Erythroblast (primary cell): ENCODE measurements around the gene TPRG1L.

ENCODE experiments used
- GATA1 ChIP-seq: IDR thresholded peaks from 2 replicates; pipeline ENCODE4 v1.6.1; 2011; ENCODE audit warnings: low read depth, mild to moderate bottlenecking, control low read depth, low read length, moderate library complexity
- POLR2A ChIP-seq: IDR thresholded peaks from 2 replicates; pipeline ENCODE4 v1.6.1; 2011; ENCODE audit warnings: mild to moderate bottlenecking, low read length

DNA sequence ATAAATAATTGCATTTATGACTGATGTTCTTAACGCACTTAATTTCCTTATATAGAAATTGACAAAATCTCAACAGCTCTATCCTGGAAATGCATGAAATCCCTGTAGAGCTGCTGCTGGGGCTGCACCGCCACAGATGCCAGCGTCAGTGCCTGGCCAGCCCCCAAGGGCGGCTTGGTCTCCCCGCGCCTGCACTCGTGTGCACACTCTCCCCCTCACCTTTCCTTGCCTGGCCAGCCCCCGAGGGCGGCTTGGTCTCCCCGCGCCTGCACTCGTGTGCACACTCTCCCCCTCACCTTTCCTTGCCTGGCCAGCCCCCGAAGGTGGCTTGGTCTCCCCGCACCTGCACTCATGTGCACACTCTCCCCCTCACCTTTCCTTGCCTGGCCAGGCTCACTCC, 11.3 kb downstream of the TPRG1L start:
- TF ChIP-seq POLR2A = no peak
- TF ChIP-seq GATA1 = no peak
